DND-41 (cell line): ENCODE data around the gene KCNQ5.

ENCODE experiments used
- ATAC-seq: fragments of 200-7000 bp; cut with Tn5 transposase; 3 replicates; pipeline ENCODE4 v1.9.1; 2021; ENCODE audit warnings: low read depth; ENCODE audit not compliant: insufficient read depth
- DNase-seq: peaks from one replicate; pipeline ENCODE4 v3.0.0-alpha.2; 2020
- H2AFZ ChIP-seq: 2 replicates; pipeline ENCODE4 v1.6.0; 2012; ENCODE audit warnings: low read depth, low read length
- H3K27ac ChIP-seq: 2 replicates; pipeline ENCODE4 v1.5.1; 2012; ENCODE audit warnings: low read length, inconsistent platforms
- H3K27me3 ChIP-seq: fragments of 200-600 bp; sonication (generic); 2 replicates; pipeline ENCODE4 v1.6.0; 2012; ENCODE audit warnings: low read length, mild to moderate bottlenecking, inconsistent platforms; ENCODE audit not compliant: insufficient read depth, poor library complexity
- H3K36me3 ChIP-seq: 2 replicates; pipeline ENCODE4 v1.5.1; 2012; ENCODE audit warnings: low read length, inconsistent platforms; ENCODE audit not compliant: insufficient read depth
- H3K4me1 ChIP-seq: 2 replicates; pipeline ENCODE4 v1.5.1; 2012; ENCODE audit warnings: mild to moderate bottlenecking, low read length; ENCODE audit not compliant: insufficient read depth
- H3K4me2 ChIP-seq: 2 replicates; pipeline ENCODE4 v1.6.0; 2012; ENCODE audit warnings: mild to moderate bottlenecking, moderate library complexity, low read length, inconsistent platforms; ENCODE audit not compliant: insufficient read depth
- H3K4me3 ChIP-seq, 2 experiments: fragments of 200-600 bp in 1 of 2; shearing (Covaris generic) in 1 of 2; 2 replicates each; pipeline ENCODE4 v1.5.1; 2012 to 2016; ENCODE audit warnings: inconsistent platforms in 2 of 2, low read length in 2 of 2, mild to moderate bottlenecking in 2 of 2, low read depth in 1 of 2, moderate library complexity in 1 of 2
- H3K79me2 ChIP-seq: 2 replicates; pipeline ENCODE4 v1.6.0; 2012; ENCODE audit warnings: low read length, inconsistent platforms; ENCODE audit not compliant: insufficient read depth
- H3K9ac ChIP-seq: 2 replicates; pipeline ENCODE4 v1.6.0; 2012; ENCODE audit warnings: low read depth, mild to moderate bottlenecking, inconsistent platforms, low read length, moderate library complexity
- H3K9me3 ChIP-seq: 2 replicates; pipeline ENCODE4 v1.5.1; 2012; ENCODE audit warnings: low read length, moderate library complexity, mild to moderate bottlenecking, inconsistent platforms; ENCODE audit not compliant: insufficient read depth, severe bottlenecking
- H4K20me1 ChIP-seq: 2 replicates; pipeline ENCODE4 v1.6.0; 2012; ENCODE audit warnings: low read length; ENCODE audit not compliant: insufficient read depth
- CTCF ChIP-seq: IDR thresholded peaks from 2 replicates; pipeline ENCODE4 v1.5.1; 2012; ENCODE audit warnings: borderline replicate concordance, low read length, moderate library complexity, mild to moderate bottlenecking; ENCODE audit not compliant: poor library complexity, severe bottlenecking; ENCODE audit errors: extremely low read depth
- EZH2 ChIP-seq: IDR thresholded peaks from 3 replicates; pipeline ENCODE4 v1.6.1; 2012; ENCODE audit warnings: borderline replicate concordance, low read depth, mild to moderate bottlenecking, moderate library complexity, low read length, inconsistent platforms; ENCODE audit not compliant: severe bottlenecking

Gene KCNQ5

GRCh38 chr6:72659754-72660153, 37.9 kb downstream of the KCNQ5 start:
- Histone ChIP-seq H3K27me3 (no peaks in the 10 kb centered on the region), H2AFZ (no peak overlapping the region), H3K9ac (no peak overlapping the region), H4K20me1 (no peaks in the 10 kb centered on the region), H3K36me3 (no peaks in the 10 kb centered on the region), H3K4me3 (no peak overlapping the region), H3K4me2 (no peak overlapping the region), H3K79me2 (no peaks in the 10 kb centered on the region; the same call in 1 of the 2 replicates), H3K4me1 (no peaks in the 10 kb centered on the region), H3K27ac (no peak overlapping the region), H3K9me3 (no peaks in the 10 kb centered on the region)
- DNase-seq (no peak), ATAC-seq (no peak)
- TF ChIP-seq EZH2 = no peak
- TF ChIP-seq CTCF = no peak

DNA sequence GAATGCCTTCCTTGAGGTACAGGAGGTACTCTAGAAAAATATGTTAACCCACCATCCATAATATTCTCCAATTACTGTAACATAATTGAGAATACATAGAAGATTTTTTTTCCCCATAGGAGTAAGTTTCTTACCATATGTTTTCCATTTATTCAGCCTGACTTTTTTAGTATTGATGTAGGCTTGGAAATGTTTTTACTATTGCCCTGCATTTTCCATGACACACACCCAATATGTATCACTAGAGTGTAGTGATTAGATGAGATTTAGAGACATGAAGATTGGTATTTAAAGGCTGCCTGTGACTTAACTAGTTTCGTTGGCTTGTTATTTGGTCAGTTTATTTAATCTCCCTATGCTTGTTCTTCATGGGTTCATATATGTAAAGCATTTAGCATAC, 39.5 kb downstream of the KCNQ5 start:
- Histone ChIP-seq H3K4me1 (no peaks in the 10 kb centered on the region), H3K4me2 (no peak overlapping the region), H3K9ac (no peak overlapping the region), H3K9me3 (no peaks in the 10 kb centered on the region), H3K27me3 (no peaks in the 10 kb centered on the region), H2AFZ (no peak overlapping the region), H3K4me3 (no peak overlapping the region), H3K36me3 (no peaks in the 10 kb centered on the region), H4K20me1 (no peaks in the 10 kb centered on the region), H3K27ac (no peak overlapping the region), H3K79me2 (no peaks in the 10 kb centered on the region)
- TF ChIP-seq CTCF = no peak
- TF ChIP-seq EZH2 = no peak
- no peak for ATAC-seq
- no peak for DNase-seq

- H3K4me1 ChIP-seq = no peaks in the 10 kb centered on the region
- H3K4me3 ChIP-seq = no peak overlapping the region
- no peak overlapping the region for H2AFZ ChIP-seq
- H3K36me3 ChIP-seq = no peaks in the 10 kb centered on the region
- no peak for ATAC-seq
- H3K27me3 ChIP-seq = no peaks in the 10 kb centered on the region
- H3K9ac ChIP-seq = no peak overlapping the region
- DNase-seq = no peak
- H3K9me3 ChIP-seq = no peaks in the 10 kb centered on the region
- TF ChIP-seq CTCF = no peak
- TF ChIP-seq EZH2 = no peak
- peaks cover 2% of the 10 kb centered on the region; the same call in 1 of the 2 replicates for H4K20me1 ChIP-seq
- H3K79me2 ChIP-seq = no peaks in the 10 kb centered on the region
- no peak overlapping the region for H3K4me2 ChIP-seq
- H3K27ac ChIP-seq = no peak overlapping the region
Measured at GRCh38 chr6:72665599-72665998, 43.7 kb downstream of the KCNQ5 start.

GRCh38 chr6:72669324-72669723, 47.5 kb downstream of the KCNQ5 start:
- Histone ChIP-seq H3K27ac (no peak overlapping the region), H3K9me3 (no peaks in the 10 kb centered on the region), H4K20me1 (peaks cover 8% of the 10 kb centered on the region; the same call in 1 of the 2 replicates), H3K4me1 (no peaks in the 10 kb centered on the region), H3K79me2 (peaks cover 3% of the 10 kb centered on the region; the same call in 1 of the 2 replicates), H3K4me2 (no peak overlapping the region), H2AFZ (no peak overlapping the region), H3K9ac (no peak overlapping the region), H3K4me3 (no peak overlapping the region), H3K36me3 (no peaks in the 10 kb centered on the region), H3K27me3 (no peaks in the 10 kb centered on the region)
- DNase-seq (peak; percentile 16), ATAC-seq (peak; percentile 73)
- no peak for TF ChIP-seq EZH2
- peak; percentile 14 for TF ChIP-seq CTCF
